Endodermal cell (in vitro differentiated cells): ENCODE measurements around the gene CLK3. TPM values are rescaled to one million over a fixed set of nuclear protein-coding genes. Genes with fewer than 3 reads are reported as not detected.

Source experiments
- DNase-seq: peaks from one replicate; pipeline ENCODE4 v3.0.0-alpha.2; 2017
- H3K27ac ChIP-seq: 2 replicates; pipeline ENCODE4 v1.5.1; 2013; ENCODE audit warnings: mild to moderate bottlenecking, low read depth, low read length, moderate library complexity
- H3K27me3 ChIP-seq: 2 replicates; pipeline ENCODE4 v1.6.1; 2013; ENCODE audit warnings: mild to moderate bottlenecking, low read length, moderate library complexity; ENCODE audit not compliant: insufficient read depth, control insufficient read depth, poor library complexity, severe bottlenecking
- H3K36me3 ChIP-seq: 2 replicates; pipeline ENCODE4 v1.7.0; 2013; ENCODE audit warnings: mild to moderate bottlenecking, low read length, moderate library complexity; ENCODE audit not compliant: control insufficient read depth, insufficient read depth
- H3K4me1 ChIP-seq: one replicate; pipeline ENCODE4 v1.7.0; 2013; ENCODE audit warnings: low read length; ENCODE audit not compliant: control insufficient read depth, insufficient read depth
- H3K4me3 ChIP-seq: 2 replicates; pipeline ENCODE4 v1.5.1; 2013; ENCODE audit warnings: mild to moderate bottlenecking, low read length, moderate library complexity
- H3K9ac ChIP-seq: 2 replicates; pipeline ENCODE4 v1.6.1; 2013; ENCODE audit warnings: mild to moderate bottlenecking, low read length, moderate library complexity; ENCODE audit not compliant: poor library complexity, severe bottlenecking; ENCODE audit errors: extremely low read depth
- H3K9me3 ChIP-seq: 2 replicates; pipeline ENCODE4 v1.6.1; 2013; ENCODE audit warnings: mild to moderate bottlenecking, low read length, moderate library complexity; ENCODE audit not compliant: control insufficient read depth
- H3K27ac Mint-ChIP-seq: 2 replicates; pipeline ENCODE4 v1.8.0; 2020; ENCODE audit warnings: mixed read lengths
- H3K27me3 Mint-ChIP-seq: 2 replicates; pipeline ENCODE4 v1.8.0; 2021; ENCODE audit warnings: mild to moderate bottlenecking, mixed read lengths; ENCODE audit not compliant: insufficient read depth
- H3K36me3 Mint-ChIP-seq: 2 replicates; pipeline ENCODE4 v1.8.0; 2020; ENCODE audit warnings: low read depth, mixed read lengths
- H3K4me1 Mint-ChIP-seq: 2 replicates; pipeline ENCODE4 v1.8.0; 2020; ENCODE audit warnings: mixed read lengths
- H3K4me3 Mint-ChIP-seq: 2 replicates; pipeline ENCODE4 v1.8.0; 2020; ENCODE audit warnings: mild to moderate bottlenecking, moderate library complexity, mixed read lengths
- H3K9me3 Mint-ChIP-seq: 2 replicates; pipeline ENCODE4 v1.8.0; 2020; ENCODE audit warnings: mild to moderate bottlenecking, mixed read lengths
- WGBS, 2 experiments: methylation state at CpG; one replicate each; pipeline versions ENCODE4 v1.1.5 to v1.1.7; 2013; ENCODE audit warnings: missing lambda C conversion rate in 2 of 2, mixed read lengths in 1 of 2; ENCODE audit not compliant: insufficient coverage in 1 of 2, insufficient read length in 1 of 2; 5-methylcytosine and 5-hydroxymethylcytosine counted together
- total RNA-seq, 2 donors: library from RNA; stranded (reverse); fragmentation: NEBNext Ultra II Directional in 1 of 2; extraction: Animal tissue kit (Norgen Biotek cat#: 25700) in 1 of 2; gene quantifications; 2 replicates in 1 of 2; 3 replicates in 1 of 2; pipeline ENCODE4 v1.2.1, GENCODE V29; 2021
- TF ChIP-seq, protein P1 (sequence below): fragments of 200-600 bp; sonication (generic); conservative IDR thresholded peaks from 2 replicates; pipeline ENCODE4 v1.5.0; 2021; ENCODE audit warnings: antibody characterized with exemption, mild to moderate bottlenecking

Gene CLK3
- total RNA-seq, 2 donors from 2014 or later, result 53.4 to 67.3 TPM

DNA sequence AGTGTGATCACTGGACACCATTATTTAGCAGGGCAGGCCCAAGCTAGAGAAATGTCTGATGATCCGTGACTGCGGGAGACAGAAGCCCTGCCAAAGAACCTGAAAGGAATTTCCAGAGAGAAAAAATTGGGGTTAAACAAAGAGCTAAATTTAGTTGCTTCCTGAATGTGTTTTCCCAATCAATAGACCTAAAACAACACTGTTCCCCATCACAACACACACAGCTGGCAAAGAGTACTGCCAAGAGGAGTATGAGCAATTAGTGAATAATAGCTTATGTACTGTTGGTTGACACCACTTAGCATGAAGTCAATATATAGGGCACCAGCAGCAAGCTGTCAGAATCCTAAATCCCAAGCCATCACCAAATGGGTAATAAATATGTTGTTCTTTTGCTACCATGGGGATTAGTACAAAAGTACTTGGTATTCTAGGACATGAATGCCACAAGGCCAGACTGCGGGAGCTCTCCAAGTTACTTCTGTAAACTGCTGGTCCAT is 35.7 kb downstream of the CLK3 start:
- 99 to 100% methylated on average over 3 of the region's 3 CpGs for WGBS, 2 experiments
- TF ChIP-seq, protein P1, sequence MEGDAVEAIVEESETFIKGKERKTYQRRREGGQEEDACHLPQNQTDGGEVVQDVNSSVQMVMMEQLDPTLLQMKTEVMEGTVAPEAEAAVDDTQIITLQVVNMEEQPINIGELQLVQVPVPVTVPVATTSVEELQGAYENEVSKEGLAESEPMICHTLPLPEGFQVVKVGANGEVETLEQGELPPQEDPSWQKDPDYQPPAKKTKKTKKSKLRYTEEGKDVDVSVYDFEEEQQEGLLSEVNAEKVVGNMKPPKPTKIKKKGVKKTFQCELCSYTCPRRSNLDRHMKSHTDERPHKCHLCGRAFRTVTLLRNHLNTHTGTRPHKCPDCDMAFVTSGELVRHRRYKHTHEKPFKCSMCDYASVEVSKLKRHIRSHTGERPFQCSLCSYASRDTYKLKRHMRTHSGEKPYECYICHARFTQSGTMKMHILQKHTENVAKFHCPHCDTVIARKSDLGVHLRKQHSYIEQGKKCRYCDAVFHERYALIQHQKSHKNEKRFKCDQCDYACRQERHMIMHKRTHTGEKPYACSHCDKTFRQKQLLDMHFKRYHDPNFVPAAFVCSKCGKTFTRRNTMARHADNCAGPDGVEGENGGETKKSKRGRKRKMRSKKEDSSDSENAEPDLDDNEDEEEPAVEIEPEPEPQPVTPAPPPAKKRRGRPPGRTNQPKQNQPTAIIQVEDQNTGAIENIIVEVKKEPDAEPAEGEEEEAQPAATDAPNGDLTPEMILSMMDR, result no peak
- no peaks in the 10 kb centered on the region for H3K4me1 Mint-ChIP-seq
- no peak for DNase-seq
- H3K27ac Mint-ChIP-seq, result no peak overlapping the region
- no peak overlapping the region for H3K4me3 Mint-ChIP-seq
- Histone ChIP-seq H3K4me1 (no peaks in the 10 kb centered on the region), H3K9me3 (no peaks in the 10 kb centered on the region), H3K9ac (no peak overlapping the region), H3K36me3 (peaks cover 23% of the 10 kb centered on the region), H3K4me3 (no peak overlapping the region), H3K27me3 (no peaks in the 10 kb centered on the region), H3K27ac (no peak overlapping the region)
- no peaks in the 10 kb centered on the region for H3K27me3 Mint-ChIP-seq
- H3K36me3 Mint-ChIP-seq, result peaks cover 28% of the 10 kb centered on the region
- H3K9me3 Mint-ChIP-seq, result no peaks in the 10 kb centered on the region

DNA sequence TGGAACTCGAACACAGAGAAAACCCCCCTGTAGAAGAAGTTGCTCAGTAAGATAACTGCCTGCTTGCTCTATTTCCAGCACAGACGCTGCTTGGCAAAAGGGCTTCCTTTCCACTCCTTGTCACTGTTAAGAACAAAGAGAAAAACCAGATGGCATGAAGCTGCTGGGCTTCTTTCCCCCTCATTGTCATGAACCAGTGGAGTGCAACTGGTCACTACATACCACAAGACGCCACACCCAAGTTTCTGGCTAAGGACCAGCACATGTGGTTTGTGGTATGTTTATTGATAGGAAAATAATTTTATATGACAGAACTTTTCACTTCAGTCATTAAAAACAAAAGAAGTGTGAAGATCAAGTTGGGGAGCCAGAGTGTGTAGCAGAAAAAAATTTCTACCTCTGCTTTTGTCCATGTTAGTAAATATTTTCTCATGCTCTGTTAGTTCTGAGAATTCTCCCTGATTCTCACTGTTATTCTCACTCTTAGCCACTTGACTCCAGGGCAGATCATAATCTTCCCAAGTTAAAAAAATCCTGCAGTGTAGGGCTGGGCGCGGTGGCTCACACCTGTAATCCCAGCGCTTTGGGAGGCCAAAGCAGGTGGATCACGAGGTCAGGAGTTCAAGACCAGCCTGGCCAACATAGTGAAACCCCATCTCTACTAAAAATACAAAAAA is 37.9 kb downstream of the CLK3 start:
- Mint-ChIP-seq H3K4me3 (no peak overlapping the region), H3K27ac (no peak overlapping the region), H3K4me1 (no peaks in the 10 kb centered on the region), H3K36me3 (peaks cover 27% of the 10 kb centered on the region), H3K9me3 (no peaks in the 10 kb centered on the region), H3K27me3 (no peaks in the 10 kb centered on the region)
- no peak for DNase-seq
- H3K27me3 ChIP-seq, result no peaks in the 10 kb centered on the region
- no peak overlapping the region for H3K4me3 ChIP-seq
- no peaks in the 10 kb centered on the region for H3K9me3 ChIP-seq
- peaks cover 23% of the 10 kb centered on the region for H3K36me3 ChIP-seq
- TF ChIP-seq, protein P1, result no peak
- no peak overlapping the region for H3K27ac ChIP-seq
- 89 to 95% methylated on average over 3 to 6 of the region's 7 CpGs for WGBS, 2 experiments
- H3K9ac ChIP-seq, result no peak overlapping the region
- no peaks in the 10 kb centered on the region for H3K4me1 ChIP-seq

DNA sequence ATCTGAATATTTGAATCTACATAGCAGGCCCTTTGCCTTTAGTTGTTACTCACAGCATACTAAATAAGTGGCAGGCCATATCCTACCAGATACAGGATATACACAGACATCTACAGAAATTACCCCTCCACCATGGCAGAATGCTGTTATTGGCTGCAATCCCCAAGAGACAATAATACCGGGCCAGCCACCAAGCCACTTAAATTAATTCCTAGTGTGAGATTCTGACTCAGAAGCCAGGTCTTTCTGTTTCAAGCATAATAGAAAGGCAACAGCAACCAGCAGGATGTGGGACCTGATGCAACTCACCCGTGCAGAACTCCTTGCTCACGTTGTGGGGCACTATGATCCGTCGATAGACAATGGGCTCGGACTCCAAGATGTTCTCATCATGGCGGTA is 39.8 kb downstream of the CLK3 start:
- H3K27me3 ChIP-seq, result no peaks in the 10 kb centered on the region
- 98 to 100% methylated on average over 7 of the region's 7 CpGs for WGBS, 2 experiments

More for the DNA sequence above, 39.8 kb downstream of the CLK3 start:
- Mint-ChIP-seq H3K36me3 (peaks cover 21% of the 10 kb centered on the region), H3K9me3 (no peaks in the 10 kb centered on the region), H3K27me3 (no peaks in the 10 kb centered on the region), H3K4me3 (no peak overlapping the region), H3K4me1 (no peaks in the 10 kb centered on the region), H3K27ac (no peak overlapping the region)
- DNase-seq, result no peak
- TF ChIP-seq, protein P1, result no peak
- Histone ChIP-seq H3K4me3 (no peak overlapping the region), H3K9ac (no peak overlapping the region), H3K27ac (no peak overlapping the region), H3K4me1 (no peaks in the 10 kb centered on the region), H3K9me3 (no peaks in the 10 kb centered on the region), H3K36me3 (peaks cover 23% of the 10 kb centered on the region)
